ENCODE data around the gene TNS2. TPM values are rescaled to one million over a fixed set of nuclear protein-coding genes. Genes with fewer than 3 reads are reported as not detected.

Gene TNS2
- polyA plus RNA-seq, 1 experiment: 73.9 TPM

DNA sequence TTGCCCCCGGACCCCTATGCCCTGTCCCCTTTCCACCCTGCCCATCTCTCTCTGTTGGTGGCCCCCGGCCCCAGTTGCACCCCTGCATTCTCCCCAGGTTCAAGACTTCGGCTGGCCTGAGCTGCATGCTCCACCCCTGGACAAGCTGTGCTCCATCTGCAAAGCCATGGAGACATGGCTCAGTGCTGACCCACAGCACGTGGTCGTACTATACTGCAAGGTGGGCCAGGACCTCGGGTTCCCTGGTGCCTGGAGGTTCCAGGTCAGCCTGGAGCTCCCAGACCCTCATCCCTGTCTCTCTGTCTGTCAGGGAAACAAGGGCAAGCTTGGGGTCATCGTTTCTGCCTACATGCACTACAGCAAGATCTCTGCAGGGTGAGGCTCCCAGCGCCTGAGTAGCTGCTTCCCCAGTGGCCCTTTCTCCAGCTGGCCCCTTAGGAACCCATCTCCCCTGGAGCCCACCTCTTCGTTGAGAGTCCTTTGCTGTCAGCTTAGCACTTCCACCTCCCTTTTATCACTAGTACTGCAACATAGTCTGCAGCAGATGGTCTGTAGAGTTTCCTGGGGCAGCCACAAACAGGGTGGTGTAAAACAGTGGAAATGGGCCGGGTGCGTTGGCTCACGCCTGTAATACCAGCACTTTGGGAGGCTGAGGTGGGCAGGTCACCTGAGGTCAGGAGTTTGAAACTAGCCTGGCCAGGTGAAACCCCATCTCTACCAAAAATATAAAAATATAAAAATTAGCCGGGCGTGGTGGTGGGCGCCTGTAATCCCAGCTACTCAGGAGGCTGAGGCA, 5.8 kb downstream of the TNS2 start:
- ChIA-PET CTCF (interaction anchor here (1.8 to 16.5 kb wide), 3 partner anchors 13 to 43 kb away, joined by 4 to 285 read pairs (median 28); partner anchors contain the start of gene IGFBP6), POLR2A (no interaction called here)
- no peak for DNase-seq (ENCODE audit: low read depth)
- Histone ChIP-seq H3K27me3 (ENCODE audit: control insufficient read depth, insufficient read depth, low read length) (no peaks in the 10 kb centered on the region), H3K4me3 (ENCODE audit: low read depth, low read length) (no peak overlapping the region), H3K36me3 (ENCODE audit: control insufficient read depth, insufficient read depth, low read length) (peaks cover 41% of the 10 kb centered on the region)
- TF ChIP-seq, protein P1, sequence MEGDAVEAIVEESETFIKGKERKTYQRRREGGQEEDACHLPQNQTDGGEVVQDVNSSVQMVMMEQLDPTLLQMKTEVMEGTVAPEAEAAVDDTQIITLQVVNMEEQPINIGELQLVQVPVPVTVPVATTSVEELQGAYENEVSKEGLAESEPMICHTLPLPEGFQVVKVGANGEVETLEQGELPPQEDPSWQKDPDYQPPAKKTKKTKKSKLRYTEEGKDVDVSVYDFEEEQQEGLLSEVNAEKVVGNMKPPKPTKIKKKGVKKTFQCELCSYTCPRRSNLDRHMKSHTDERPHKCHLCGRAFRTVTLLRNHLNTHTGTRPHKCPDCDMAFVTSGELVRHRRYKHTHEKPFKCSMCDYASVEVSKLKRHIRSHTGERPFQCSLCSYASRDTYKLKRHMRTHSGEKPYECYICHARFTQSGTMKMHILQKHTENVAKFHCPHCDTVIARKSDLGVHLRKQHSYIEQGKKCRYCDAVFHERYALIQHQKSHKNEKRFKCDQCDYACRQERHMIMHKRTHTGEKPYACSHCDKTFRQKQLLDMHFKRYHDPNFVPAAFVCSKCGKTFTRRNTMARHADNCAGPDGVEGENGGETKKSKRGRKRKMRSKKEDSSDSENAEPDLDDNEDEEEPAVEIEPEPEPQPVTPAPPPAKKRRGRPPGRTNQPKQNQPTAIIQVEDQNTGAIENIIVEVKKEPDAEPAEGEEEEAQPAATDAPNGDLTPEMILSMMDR (IDR thresholded peaks at IDR 0.05; ENCODE audit: insufficient read depth, low read depth, low read length): no peak

DNA sequence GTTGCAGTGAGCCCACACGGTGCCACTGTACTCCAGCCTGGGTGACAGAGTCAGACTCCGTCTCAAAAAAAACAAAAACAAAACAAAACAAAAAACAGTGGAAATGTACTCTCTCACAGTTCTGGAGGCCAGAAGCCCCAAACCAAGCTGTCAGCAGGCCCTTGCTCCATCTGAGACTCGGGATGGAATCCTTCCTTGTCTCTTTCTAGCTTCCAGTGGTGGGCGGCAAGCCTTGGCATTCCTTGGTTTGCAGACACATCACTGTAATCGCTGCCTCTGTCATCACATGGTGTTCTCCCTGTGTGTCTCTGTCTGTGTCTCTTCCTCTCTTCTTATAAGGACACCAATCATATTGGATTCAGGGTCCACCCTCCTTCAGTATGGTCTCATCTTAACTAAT, 6.4 kb downstream of the TNS2 start:
- CTCF ChIA-PET: interaction anchor here (1.8 to 16.5 kb wide), 3 partner anchors 13 to 42 kb away, joined by 4 to 285 read pairs (median 28); partner anchors contain the start of gene IGFBP6
- DNase-seq (ENCODE audit: low read depth): no peak
- peaks cover 46% of the 10 kb centered on the region for H3K36me3 ChIP-seq (ENCODE audit: control insufficient read depth, insufficient read depth, low read length)

DNA sequence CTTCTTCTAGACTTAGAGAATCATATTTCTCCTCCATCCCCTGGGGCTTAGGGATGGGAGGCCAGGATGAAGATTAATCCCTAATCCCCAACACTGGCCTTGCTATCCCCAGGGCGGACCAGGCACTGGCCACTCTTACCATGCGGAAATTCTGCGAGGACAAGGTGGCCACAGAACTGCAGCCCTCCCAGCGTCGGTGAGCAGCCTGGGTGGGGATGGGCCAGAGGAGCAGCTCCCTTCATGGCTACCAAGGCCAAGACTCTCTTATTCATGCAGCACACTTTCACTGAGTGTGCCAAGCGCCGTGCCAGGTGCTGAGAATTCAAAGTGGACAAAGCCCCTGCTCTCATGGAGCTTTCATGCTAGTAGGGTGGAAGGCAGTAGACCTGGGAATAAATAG, 7.0 kb downstream of the TNS2 start:
- TF ChIP-seq, protein P1 (IDR thresholded peaks at IDR 0.05; ENCODE audit: insufficient read depth, low read depth, low read length): no peak
- POLR2A ChIA-PET: no interaction called here
- H3K27me3 ChIP-seq (ENCODE audit: control insufficient read depth, insufficient read depth, low read length): no peaks in the 10 kb centered on the region
- H3K36me3 ChIP-seq (ENCODE audit: control insufficient read depth, insufficient read depth, low read length): peaks cover 49% of the 10 kb centered on the region
- CTCF ChIA-PET: interaction anchor here (1.1 to 16.5 kb wide), 4 partner anchors 12 to 41 kb away, joined by 4 to 285 read pairs (median 16); partner anchors contain the start of gene IGFBP6
- H3K4me3 ChIP-seq (ENCODE audit: low read depth, low read length): no peak overlapping the region
- DNase-seq (ENCODE audit: low read depth): no peak

More for the DNA sequence above, 6.4 kb downstream of the TNS2 start:
- POLR2A ChIA-PET: no interaction called here
- H3K4me3 ChIP-seq (ENCODE audit: low read depth, low read length): no peak overlapping the region
- TF ChIP-seq, protein P1 (IDR thresholded peaks at IDR 0.05; ENCODE audit: insufficient read depth, low read depth, low read length): no peak
- H3K27me3 ChIP-seq (ENCODE audit: control insufficient read depth, insufficient read depth, low read length): no peaks in the 10 kb centered on the region

DNA sequence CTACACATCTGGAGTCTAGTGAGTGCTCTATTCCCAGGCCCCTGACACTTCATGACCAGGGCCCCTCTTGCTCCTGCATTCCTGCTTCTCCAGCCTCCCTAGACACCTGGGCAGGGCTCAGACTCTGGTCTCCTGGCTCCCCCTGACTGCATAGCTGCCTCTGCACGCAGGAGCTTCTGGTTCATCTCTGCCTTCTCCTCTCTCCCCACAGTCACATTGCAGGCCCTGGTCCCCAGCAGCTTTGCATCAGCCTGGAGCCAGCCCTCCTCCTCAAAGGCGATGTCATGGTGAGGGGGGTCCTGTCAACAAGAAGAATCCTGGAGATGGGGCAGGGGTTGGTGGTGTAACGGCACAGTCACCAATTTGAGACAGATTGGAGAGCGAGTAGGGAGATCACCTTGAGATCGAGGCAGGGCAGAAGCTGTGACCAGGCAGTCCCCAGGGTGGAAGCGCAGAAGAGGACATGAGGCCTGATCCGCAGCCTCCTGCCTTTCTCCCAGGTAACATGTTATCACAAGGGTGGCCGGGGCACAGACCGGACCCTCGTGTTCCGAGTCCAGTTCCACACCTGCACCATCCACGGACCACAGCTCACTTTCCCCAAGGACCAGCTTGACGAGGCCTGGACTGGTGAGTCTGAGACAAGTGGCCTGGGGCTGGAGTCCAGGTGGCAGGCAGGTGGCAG, 8.1 kb downstream of the TNS2 start:
- CTCF ChIA-PET: interaction anchor here (0.6 to 16.5 kb wide), 7 partner anchors 10 to 230 kb away, joined by 3 to 285 read pairs (median 4); partner anchors contain the start of gene IGFBP6
- DNase-seq (ENCODE audit: low read depth): no peak
- POLR2A ChIA-PET: no interaction called here

More for the DNA sequence above, 8.1 kb downstream of the TNS2 start:
- Histone ChIP-seq H3K36me3 (ENCODE audit: control insufficient read depth, insufficient read depth, low read length) (peaks cover 54% of the 10 kb centered on the region), H3K27me3 (ENCODE audit: control insufficient read depth, insufficient read depth, low read length) (no peaks in the 10 kb centered on the region), H3K4me3 (ENCODE audit: low read depth, low read length) (no peak overlapping the region)
- TF ChIP-seq, protein P1 (IDR thresholded peaks at IDR 0.05; ENCODE audit: insufficient read depth, low read depth, low read length): no peak
